SKM-1 (cell line): Measurements from ENCODE around the gene PPM1L.

ENCODE experiments used
- DNase-seq: peaks from one replicate; lab custom pipeline; 2025; ENCODE audit not compliant: unreplicated experiment; lab: John Stamatoyannopoulos, UW

Gene PPM1L

GRCh38 chr3:161070980-161071663, 315.1 kb downstream of the PPM1L start:
- no peak for DNase-seq

- no peak for DNase-seq
These were observed 316.2 kb downstream of the PPM1L start for GRCh38 chr3:161072211-161072621.

- DNase-seq = no peak
These were observed 316.7 kb downstream of the PPM1L start for GRCh38 chr3:161072751-161073150.

- DNase-seq = no peak
These were observed 317.1 kb downstream of the PPM1L start for GRCh38 chr3:161073181-161073580.

- no peak for DNase-seq
These were observed 325.6 kb downstream of the PPM1L start for GRCh38 chr3:161081633-161082032.

- DNase-seq = no peak
These were observed 326.0 kb downstream of the PPM1L start for GRCh38 chr3:161082063-161082462.

GRCh38 chr3:161083131-161083530, 327.1 kb downstream of the PPM1L start:
- DNase-seq = no peak

GRCh38 chr3:161084277-161084676, 328.2 kb downstream of the PPM1L start:
- DNase-seq = no peak

GRCh38 chr3:161093895-161094294, 337.9 kb downstream of the PPM1L start:
- DNase-seq = no peak

- DNase-seq = no peak
These were observed 340.8 kb downstream of the PPM1L start for GRCh38 chr3:161096771-161097367.

- DNase-seq = no peak
These were observed 345.0 kb downstream of the PPM1L start for GRCh38 chr3:161100994-161101393.

GRCh38 chr3:161101609-161102008, 345.6 kb downstream of the PPM1L start:
- DNase-seq = no peak

- DNase-seq = no peak
These were observed 347.9 kb downstream of the PPM1L start for GRCh38 chr3:161103776-161104385.

GRCh38 chr3:161104561-161105551, 348.8 kb downstream of the PPM1L start, which contains the start of gene B3GALNT1:
TSS of gene B3GALNT1 (minus strand) at chr3:161105349. CDS start at chr3:161086754, 18,595 bp downstream.
- peak; percentile 28 for DNase-seq

- no peak for DNase-seq
These were observed 351.3 kb downstream of the PPM1L start for GRCh38 chr3:161107311-161107710.

- DNase-seq = no peak
These were observed 352.8 kb downstream of the PPM1L start for GRCh38 chr3:161108840-161109239.

- DNase-seq = no peak
These were observed 361.6 kb downstream of the PPM1L start for GRCh38 chr3:161117646-161118045.

GRCh38 chr3:161126495-161126894, 370.5 kb downstream of the PPM1L start:
- DNase-seq = no peak
